ENCODE data around the gene RASGRF1. TPM values are rescaled to one million over a fixed set of nuclear protein-coding genes. Genes with fewer than 3 reads are reported as not detected.
A peak's percentile ranks its signal among the peaks of the same experiment; 100 is the strongest.

Gene RASGRF1
- polyA plus RNA-seq, 3 donors = 0.11 TPM; not detected in 2

DNA sequence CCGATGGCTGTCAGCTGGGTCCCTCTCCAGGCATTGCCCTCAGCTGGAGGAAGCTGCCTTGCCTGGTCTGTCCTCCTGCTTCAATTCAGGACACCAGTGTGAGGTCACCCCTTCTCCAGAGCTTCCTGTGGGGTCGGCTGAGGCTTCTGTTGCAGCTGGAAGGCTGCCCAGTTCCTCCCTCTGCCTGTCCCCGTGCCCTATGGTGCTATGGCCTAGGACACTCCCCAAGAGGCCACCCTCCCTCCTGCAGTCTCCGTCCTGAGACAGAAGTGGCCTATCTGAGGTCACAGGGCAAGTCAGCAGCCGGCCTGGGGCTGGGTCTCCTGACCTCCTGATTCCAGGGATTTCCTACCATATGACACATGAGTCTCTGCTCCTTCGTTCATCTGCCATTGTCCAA is 57.9 kb downstream of the RASGRF1 start:
- WGBS (ENCODE audit: insufficient coverage) = 17% methylated on average over 6 of the region's 6 CpGs
- intact Hi-C loops (cut with micrococcal nuclease) = loop anchor here in 1 of 2 donors (5.0 kb wide), 1 partner anchor 150 kb away; no protein-coding TSS in a partner anchor
- H3K4me3 Mint-ChIP-seq = no peak overlapping the region

DNA sequence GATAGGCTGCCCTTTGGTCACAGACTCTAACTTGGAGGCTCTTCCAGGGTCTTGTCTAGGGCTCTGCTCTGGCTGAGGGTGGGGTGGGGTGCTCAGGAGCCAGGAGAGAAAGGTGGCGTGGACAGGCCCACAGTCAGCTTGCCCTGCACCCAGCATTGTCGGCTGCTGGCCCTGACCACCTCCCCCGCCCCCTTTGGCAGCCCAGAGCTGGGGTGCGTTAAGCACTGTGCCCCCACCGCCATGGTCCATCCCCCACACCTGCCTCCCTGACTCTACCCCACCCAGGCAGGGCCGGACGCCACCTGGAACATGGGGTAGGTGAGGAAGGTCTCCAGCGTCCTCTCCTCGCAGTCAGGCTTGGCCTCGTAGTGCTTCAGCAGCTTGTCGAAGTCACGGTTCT is 58.8 kb downstream of the RASGRF1 start:
- H3K4me1 ChIP-seq (ENCODE audit: control insufficient read depth in 1 of 2, insufficient read depth in 2 of 2, low read length in 2 of 2) = no peaks in the 10 kb centered on the region
- no peaks in the 10 kb centered on the region for H4K20me1 ChIP-seq (ENCODE audit: insufficient read depth, low read length)
- Mint-ChIP-seq H3K9me3 (peaks cover 0 to 2% (median 0%) of the 10 kb centered on the region in 7 donors), H3K27ac (no peak overlapping the region), H3K4me3 (no peak overlapping the region), H3K4me1 (peaks cover 7% of the 10 kb centered on the region), H3K27me3 (ENCODE audit: low read depth in 3 of 3) (peaks cover 18 to 20% (median 19%) of the 10 kb centered on the region in 3 donors), H3K36me3 (no peaks in the 10 kb centered on the region)
- H3K4me2 ChIP-seq (replicated peaks; ENCODE audit: extremely low read depth, low read length, poor library complexity, severe bottlenecking) = no peak overlapping the region
- H3K9ac ChIP-seq (ENCODE audit: insufficient read depth, low read length, poor library complexity, severe bottlenecking) = no peak overlapping the region
- H3K36me3 ChIP-seq (replicated peaks in 1 of 2; ENCODE audit: control insufficient read depth in 1 of 2, insufficient read depth in 2 of 2, low read length in 2 of 2) = no peaks in the 10 kb centered on the region
- H3K27me3 ChIP-seq (ENCODE audit: control insufficient read depth in 2 of 2, insufficient read depth in 2 of 2, low read length in 2 of 2) = peaks cover 0 to 8% of the 10 kb centered on the region in 2 donors
- no peak overlapping the region for H3K27ac ChIP-seq (ENCODE audit: low read depth in 1 of 2, low read length in 2 of 2)
- H2AFZ ChIP-seq (ENCODE audit: insufficient read depth, low read depth, low read length, poor library complexity, severe bottlenecking) = no peak overlapping the region
- H3K9me3 ChIP-seq (replicated peaks in 1 of 2; ENCODE audit: control insufficient read depth in 1 of 2, insufficient read depth in 1 of 2, low read length in 2 of 2) = no peaks in the 10 kb centered on the region
- H3K4me3 ChIP-seq (replicated peaks in 1 of 3; ENCODE audit: low read depth in 2 of 3, low read length in 3 of 3) = no peak overlapping the region
- WGBS (ENCODE audit: insufficient coverage) = 97% methylated on average over 5 of the region's 12 CpGs
- TF ChIP-seq, protein P1, sequence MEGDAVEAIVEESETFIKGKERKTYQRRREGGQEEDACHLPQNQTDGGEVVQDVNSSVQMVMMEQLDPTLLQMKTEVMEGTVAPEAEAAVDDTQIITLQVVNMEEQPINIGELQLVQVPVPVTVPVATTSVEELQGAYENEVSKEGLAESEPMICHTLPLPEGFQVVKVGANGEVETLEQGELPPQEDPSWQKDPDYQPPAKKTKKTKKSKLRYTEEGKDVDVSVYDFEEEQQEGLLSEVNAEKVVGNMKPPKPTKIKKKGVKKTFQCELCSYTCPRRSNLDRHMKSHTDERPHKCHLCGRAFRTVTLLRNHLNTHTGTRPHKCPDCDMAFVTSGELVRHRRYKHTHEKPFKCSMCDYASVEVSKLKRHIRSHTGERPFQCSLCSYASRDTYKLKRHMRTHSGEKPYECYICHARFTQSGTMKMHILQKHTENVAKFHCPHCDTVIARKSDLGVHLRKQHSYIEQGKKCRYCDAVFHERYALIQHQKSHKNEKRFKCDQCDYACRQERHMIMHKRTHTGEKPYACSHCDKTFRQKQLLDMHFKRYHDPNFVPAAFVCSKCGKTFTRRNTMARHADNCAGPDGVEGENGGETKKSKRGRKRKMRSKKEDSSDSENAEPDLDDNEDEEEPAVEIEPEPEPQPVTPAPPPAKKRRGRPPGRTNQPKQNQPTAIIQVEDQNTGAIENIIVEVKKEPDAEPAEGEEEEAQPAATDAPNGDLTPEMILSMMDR (IDR thresholded peaks at IDR 0.05) = no peak
- intact Hi-C loops (cut with micrococcal nuclease) = loop anchor here in 1 of 2 donors (5.0 kb wide), 1 partner anchor 150 kb away; no protein-coding TSS in a partner anchor
- no peak for DNase-seq
- H3K79me2 ChIP-seq (ENCODE audit: insufficient read depth, low read length) = no peaks in the 10 kb centered on the region

More for the DNA sequence above, 57.9 kb downstream of the RASGRF1 start:
- TF ChIP-seq, protein P1 (IDR thresholded peaks at IDR 0.05) = no peak
- no peaks in the 10 kb centered on the region for H3K36me3 ChIP-seq (replicated peaks in 1 of 2; ENCODE audit: control insufficient read depth in 1 of 2, insufficient read depth in 2 of 2, low read length in 2 of 2)
- no peaks in the 10 kb centered on the region for H3K9me3 ChIP-seq (replicated peaks in 1 of 2; ENCODE audit: control insufficient read depth in 1 of 2, insufficient read depth in 1 of 2, low read length in 2 of 2)
- no peak overlapping the region for H3K4me2 ChIP-seq (replicated peaks; ENCODE audit: extremely low read depth, low read length, poor library complexity, severe bottlenecking)
- peak in 2 of 3 donors; percentile 1 to 11 for DNase-seq
- H3K9me3 Mint-ChIP-seq = peaks cover 0 to 2% (median 0%) of the 10 kb centered on the region in 7 donors
- no peaks in the 10 kb centered on the region for H4K20me1 ChIP-seq (ENCODE audit: insufficient read depth, low read length)
- H3K36me3 Mint-ChIP-seq = no peaks in the 10 kb centered on the region
- no peak overlapping the region for H3K9ac ChIP-seq (ENCODE audit: insufficient read depth, low read length, poor library complexity, severe bottlenecking)
- H3K27me3 Mint-ChIP-seq (ENCODE audit: low read depth in 3 of 3) = peaks cover 21 to 24% (median 24%) of the 10 kb centered on the region in 3 donors
- H3K4me1 Mint-ChIP-seq = peaks cover 7% of the 10 kb centered on the region
- H3K4me1 ChIP-seq (ENCODE audit: control insufficient read depth in 1 of 2, insufficient read depth in 2 of 2, low read length in 2 of 2) = no peaks in the 10 kb centered on the region
- no peak overlapping the region for H3K27ac ChIP-seq (ENCODE audit: low read depth in 1 of 2, low read length in 2 of 2)
- H3K27me3 ChIP-seq (ENCODE audit: control insufficient read depth in 2 of 2, insufficient read depth in 2 of 2, low read length in 2 of 2) = peaks cover 0 to 8% of the 10 kb centered on the region in 2 donors
- H2AFZ ChIP-seq (ENCODE audit: insufficient read depth, low read depth, low read length, poor library complexity, severe bottlenecking) = no peak overlapping the region
- no peak overlapping the region for H3K4me3 ChIP-seq (replicated peaks in 1 of 3; ENCODE audit: low read depth in 2 of 3, low read length in 3 of 3)
- H3K79me2 ChIP-seq (ENCODE audit: insufficient read depth, low read length) = no peaks in the 10 kb centered on the region
- no peak overlapping the region for H3K27ac Mint-ChIP-seq
